Kidney epithelial cell (primary cell): ENCODE results near the gene SHISAL2B. TPM values are rescaled to one million over a fixed set of nuclear protein-coding genes. Genes with fewer than 3 reads are reported as not detected.
"Not testable (repeated sequence)": the region's sequence is repeated elsewhere in the genome, so short reads cannot be mapped to it uniquely, and the experiment has no call there.

Experiments
- DNase-seq: peaks from one replicate; pipeline ENCODE4 v3.0.0-alpha.2; 2010; ENCODE audit warnings: low read depth
- H3K27me3 ChIP-seq: 2 replicates; pipeline ENCODE4 v1.6.0; 2011; ENCODE audit warnings: low read length; ENCODE audit not compliant: control insufficient read depth, insufficient read depth
- H3K36me3 ChIP-seq: 2 replicates; pipeline ENCODE4 v1.5.1; 2011; ENCODE audit warnings: low read length; ENCODE audit not compliant: control insufficient read depth, insufficient read depth
- H3K4me3 ChIP-seq: 2 replicates; pipeline ENCODE4 v1.5.1; 2011; ENCODE audit warnings: low read depth, mild to moderate bottlenecking, control low read depth, low read length
- CTCF ChIP-seq: IDR thresholded peaks from 2 replicates; pipeline ENCODE4 v1.5.1; 2011; ENCODE audit warnings: mild to moderate bottlenecking, moderate library complexity, low read length, control low read depth, inconsistent platforms; ENCODE audit not compliant: insufficient read depth, poor library complexity, severe bottlenecking
- total RNA-seq: library from RNA; depleted of rRNA; stranded (reverse); fragments of >200 nt; gene quantifications from 2 replicates; pipeline ENCODE4 v1.2.3, GENCODE V29; 2015

Gene SHISAL2B
- total RNA-seq, 1 donor from 2014 or later = not detected

- no peak overlapping the region for H3K4me3 ChIP-seq
- H3K27me3 ChIP-seq = peaks cover 10% of the 10 kb centered on the region
- no peaks in the 10 kb centered on the region for H3K36me3 ChIP-seq
- no peak for DNase-seq
- no peak for TF ChIP-seq CTCF
Measured at GRCh38 chr5:64685866-64686265, 4.4 kb upstream of the SHISAL2B start.

GRCh38 chr5:64688391-64688790, 1.9 kb upstream of the SHISAL2B start:
- DNase-seq = no peak
- Histone ChIP-seq H3K36me3 (no peaks in the 10 kb centered on the region), H3K4me3 (no peak overlapping the region), H3K27me3 (peaks cover 15% of the 10 kb centered on the region)
- no peak for TF ChIP-seq CTCF

GRCh38 chr5:64688965-64689364, 1.3 kb upstream of the SHISAL2B start:
- no peak for DNase-seq
- Histone ChIP-seq H3K4me3 (no peak overlapping the region), H3K36me3 (no peaks in the 10 kb centered on the region), H3K27me3 (peaks cover 15% of the 10 kb centered on the region)
- TF ChIP-seq CTCF = no peak

- Histone ChIP-seq H3K4me3 (peak overlapping the region; percentile 29), H3K36me3 (no peaks in the 10 kb centered on the region), H3K27me3 (peaks cover 15% of the 10 kb centered on the region)
- no peak for DNase-seq
- TF ChIP-seq CTCF = no peak
Measured at GRCh38 chr5:64690104-64690416, 243 bp upstream of the SHISAL2B start.

GRCh38 chr5:64691291-64691690, 988 bp downstream of the SHISAL2B start:
- Histone ChIP-seq H3K4me3 (no peak overlapping the region), H3K36me3 (no peaks in the 10 kb centered on the region), H3K27me3 (peaks cover 15% of the 10 kb centered on the region)
- DNase-seq = no peak
- no peak for TF ChIP-seq CTCF

GRCh38 chr5:64693636-64694035, 3.3 kb downstream of the SHISAL2B start:
- Histone ChIP-seq H3K4me3 (no peak overlapping the region), H3K36me3 (no peaks in the 10 kb centered on the region), H3K27me3 (peaks cover 15% of the 10 kb centered on the region)
- DNase-seq = peak; percentile 10
- no peak for TF ChIP-seq CTCF

GRCh38 chr5:64696414-64696813, 6.1 kb downstream of the SHISAL2B start:
- not testable (repeated sequence) for H3K36me3 ChIP-seq, H3K27me3 ChIP-seq, H3K4me3 ChIP-seq, DNase-seq
